Neural cell (in vitro differentiated cells): ENCODE results near the gene VARS2.

Source experiments
- CTCF ChIP-seq: fragments of 450-650 bp; IDR thresholded peaks from 2 replicates; pipeline ENCODE4 v1.5.1; 2014; ENCODE audit warnings: antibody characterized with exemption, mild to moderate bottlenecking, moderate library complexity; ENCODE audit not compliant: poor library complexity, severe bottlenecking
- MXI1 ChIP-seq: fragments of 450-650 bp; conservative IDR thresholded peaks from 2 replicates; pipeline ENCODE4 v1.6.1; 2014; ENCODE audit warnings: antibody characterized with exemption, mild to moderate bottlenecking; ENCODE audit not compliant: poor library complexity, severe bottlenecking
- SMC3 ChIP-seq: fragments of 450-650 bp; conservative IDR thresholded peaks from 2 replicates; pipeline ENCODE4 v1.6.1; 2014; ENCODE audit warnings: antibody characterized with exemption, mild to moderate bottlenecking, moderate library complexity; ENCODE audit not compliant: poor library complexity
- TAF1 ChIP-seq: IDR thresholded peaks from 2 replicates; pipeline ENCODE4 v1.6.1; 2012; ENCODE audit warnings: low read depth

GRCh38 chr6:30917041-30917440 is 3.0 kb downstream of the VARS2 start:
- TF ChIP-seq SMC3: no peak
- TF ChIP-seq TAF1: no peak
- no peak for TF ChIP-seq CTCF
- no peak for TF ChIP-seq MXI1
